Fibroblast of lung (primary cell): ENCODE data around the gene TLCD2. TPM values are rescaled to one million over a fixed set of nuclear protein-coding genes. Genes with fewer than 3 reads are reported as not detected.
"Not testable (repeated sequence)": the region's sequence is repeated elsewhere in the genome, so short reads cannot be mapped to it uniquely, and the experiment has no call there.

Source experiments
- DNase-seq, 2 donors: peaks; one replicate each; pipeline versions ENCODE4 v3.0.0 to v3.0.0-alpha.2; 2010; ENCODE audit warnings: low read depth in 2 of 2
- H2AFZ ChIP-seq: 2 replicates; pipeline ENCODE4 v1.5.1; 2012; ENCODE audit warnings: low read length, control low read depth, inconsistent platforms
- H3K27ac ChIP-seq: 2 replicates; pipeline ENCODE4 v1.5.1; 2011; ENCODE audit warnings: low read length, control low read depth; ENCODE audit not compliant: insufficient read depth
- H3K27me3 ChIP-seq: 2 replicates; pipeline ENCODE4 v1.5.1; 2011; ENCODE audit warnings: mild to moderate bottlenecking, low read length; ENCODE audit not compliant: control insufficient read depth, insufficient read depth
- H3K36me3 ChIP-seq: 2 replicates; pipeline ENCODE4 v1.5.1; 2011; ENCODE audit warnings: low read length; ENCODE audit not compliant: control insufficient read depth, insufficient read depth
- H3K4me1 ChIP-seq: 2 replicates; pipeline ENCODE4 v1.5.1; 2011; ENCODE audit warnings: low read length; ENCODE audit not compliant: control insufficient read depth, insufficient read depth; ENCODE audit errors: extremely low read depth
- H3K4me2 ChIP-seq: 2 replicates; pipeline ENCODE4 v1.5.1; 2011; ENCODE audit warnings: low read length, control low read depth; ENCODE audit not compliant: insufficient read depth; ENCODE audit errors: extremely low read depth
- H3K4me3 ChIP-seq, 4 experiments: fragments of 200-600 bp in 1 of 4; sonication (generic) in 1 of 4; replicated peaks in 1 of 4; 2 replicates each; pipeline ENCODE4 v1.5.1; 2011 to 2016; ENCODE audit warnings: low read length in 4 of 4, low read depth in 3 of 4, mild to moderate bottlenecking in 3 of 4, control low read depth in 2 of 4, inconsistent platforms in 1 of 4, mixed read lengths in 1 of 4; ENCODE audit not compliant: insufficient read depth in 1 of 4; ENCODE audit errors: control extremely low read depth in 1 of 4
- H3K79me2 ChIP-seq: 2 replicates; pipeline ENCODE4 v1.5.1; 2012; ENCODE audit warnings: mild to moderate bottlenecking, low read length, inconsistent platforms; ENCODE audit not compliant: control insufficient read depth, insufficient read depth
- H3K9ac ChIP-seq: 2 replicates; pipeline ENCODE4 v1.5.1; 2011; ENCODE audit warnings: mild to moderate bottlenecking, low read length, control low read depth; ENCODE audit not compliant: insufficient read depth
- H3K9me3 ChIP-seq: 2 replicates; pipeline ENCODE4 v1.5.1; 2012; ENCODE audit warnings: low read depth, low read length; ENCODE audit not compliant: control insufficient read depth, insufficient read depth
- H4K20me1 ChIP-seq: 2 replicates; pipeline ENCODE4 v1.5.1; 2011; ENCODE audit warnings: low read length; ENCODE audit not compliant: control insufficient read depth, insufficient read depth; ENCODE audit errors: extremely low read depth
- EZH2 ChIP-seq: IDR thresholded peaks from 2 replicates; pipeline ENCODE4 v1.5.1; 2012; ENCODE audit warnings: low read length, control low read depth, mild to moderate bottlenecking; ENCODE audit errors: missing control alignments
- polyA plus RNA-seq, 2 donors: library from polyadenylated mRNA; depleted of rRNA in 1 of 2; stranded (reverse) in 1 of 2; unstranded in 1 of 2; fragments of >200 nt; gene quantifications; 2 replicates each; pipeline ENCODE4 v1.2.1, GENCODE V29; 2011 to 2012; ENCODE audit warnings: missing spikeins in 1 of 2
- total RNA-seq: library from RNA; depleted of rRNA; stranded (reverse); fragments of >200 nt; gene quantifications from 2 replicates; pipeline ENCODE4 v1.2.1, GENCODE V29; 2014
- TF ChIP-seq, protein P1 (sequence below), 2 donors: IDR thresholded peaks in 1 of 2; conservative IDR thresholded peaks in 1 of 2; 1 replicate in 1 of 2; 2 replicates in 1 of 2; pipeline ENCODE4 v1.5.1; 2011 to 2012; ENCODE audit warnings: low read length in 2 of 2, control low read depth in 1 of 2, inconsistent platforms in 1 of 2, low read depth in 1 of 2, mild to moderate bottlenecking in 1 of 2

Gene TLCD2
- total and polyA plus RNA-seq, 2 donors (not counting 1 experiment from before 2014, with no cell fraction given), result 7.1 to 9.7 TPM

DNA sequence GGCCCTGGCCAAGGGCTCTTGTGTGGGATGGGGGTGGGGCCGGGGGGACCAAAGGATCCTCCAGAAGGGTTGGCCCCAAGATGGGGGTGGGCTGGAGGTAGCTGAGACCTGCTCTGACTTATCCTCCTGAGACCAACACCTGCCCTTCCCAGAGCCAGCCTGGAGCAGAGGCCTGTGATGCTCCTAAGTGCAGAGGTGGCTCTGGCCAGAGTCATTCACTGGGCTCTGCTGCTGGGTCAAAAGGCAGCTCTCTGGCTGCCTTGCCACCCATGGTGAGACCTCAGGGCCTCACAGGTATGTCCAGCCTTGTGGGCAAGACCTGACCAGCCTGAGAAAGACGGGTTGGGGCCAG, 32.9 kb upstream of the TLCD2 start:
- TF ChIP-seq EZH2, result no peak
- TF ChIP-seq, protein P1, sequence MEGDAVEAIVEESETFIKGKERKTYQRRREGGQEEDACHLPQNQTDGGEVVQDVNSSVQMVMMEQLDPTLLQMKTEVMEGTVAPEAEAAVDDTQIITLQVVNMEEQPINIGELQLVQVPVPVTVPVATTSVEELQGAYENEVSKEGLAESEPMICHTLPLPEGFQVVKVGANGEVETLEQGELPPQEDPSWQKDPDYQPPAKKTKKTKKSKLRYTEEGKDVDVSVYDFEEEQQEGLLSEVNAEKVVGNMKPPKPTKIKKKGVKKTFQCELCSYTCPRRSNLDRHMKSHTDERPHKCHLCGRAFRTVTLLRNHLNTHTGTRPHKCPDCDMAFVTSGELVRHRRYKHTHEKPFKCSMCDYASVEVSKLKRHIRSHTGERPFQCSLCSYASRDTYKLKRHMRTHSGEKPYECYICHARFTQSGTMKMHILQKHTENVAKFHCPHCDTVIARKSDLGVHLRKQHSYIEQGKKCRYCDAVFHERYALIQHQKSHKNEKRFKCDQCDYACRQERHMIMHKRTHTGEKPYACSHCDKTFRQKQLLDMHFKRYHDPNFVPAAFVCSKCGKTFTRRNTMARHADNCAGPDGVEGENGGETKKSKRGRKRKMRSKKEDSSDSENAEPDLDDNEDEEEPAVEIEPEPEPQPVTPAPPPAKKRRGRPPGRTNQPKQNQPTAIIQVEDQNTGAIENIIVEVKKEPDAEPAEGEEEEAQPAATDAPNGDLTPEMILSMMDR (conservative IDR thresholded peaks at IDR 0.05 in 1 of 2, IDR thresholded peaks at IDR 0.05 in 1 of 2; ENCODE audit: low read depth in 1 of 2, low read length in 2 of 2), result no peak
- H3K79me2 ChIP-seq, result no peaks in the 10 kb centered on the region
- no peak overlapping the region for H3K27ac ChIP-seq

DNA sequence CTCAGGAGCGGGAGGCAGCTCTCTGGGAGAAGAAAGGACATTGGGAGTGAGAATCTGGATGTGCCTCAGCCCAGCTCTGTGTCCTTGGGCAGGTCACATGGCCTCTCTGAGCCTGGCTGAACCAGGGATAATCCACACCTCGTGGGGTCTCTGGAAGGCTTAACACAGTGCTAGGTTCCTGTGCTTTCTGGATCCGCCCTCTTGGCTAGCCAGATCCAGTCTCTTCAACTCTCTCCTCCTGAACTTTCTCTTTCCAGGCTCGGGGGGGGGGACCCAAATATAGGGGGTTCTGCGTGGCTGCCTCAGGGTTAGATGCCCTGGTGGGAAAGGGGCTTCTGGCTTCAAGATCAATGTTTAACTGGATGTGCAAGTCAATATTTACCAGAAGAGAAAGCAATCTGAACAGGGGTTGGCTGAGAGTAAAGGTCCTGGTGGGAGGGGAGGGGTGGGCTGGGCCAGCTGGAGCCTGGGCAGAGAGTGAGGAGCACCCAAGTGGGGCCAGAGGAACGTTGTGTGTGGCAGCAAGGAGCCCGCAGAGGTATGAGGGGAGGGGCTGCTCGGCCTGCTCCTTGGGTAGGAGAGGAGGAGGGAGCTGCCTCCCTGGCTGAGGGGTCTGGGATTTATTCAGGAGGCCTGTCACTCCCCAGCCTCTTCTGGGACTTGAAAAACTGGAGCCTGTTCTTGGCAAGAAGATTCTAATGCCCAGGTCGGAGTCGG, 32.4 kb upstream of the TLCD2 start, which contains the start of gene SERPINF2:
Gene SERPINF2, plus strand, starts transcription at position 501 of the 717 bp plus-strand sequence. CDS start 2,125 bp downstream, outside the sequence.
- Histone ChIP-seq H3K9me3 (no peaks in the 10 kb centered on the region), H3K4me3 (no peak within 1 kb of the TSS), H3K27me3 (no peaks in the 10 kb centered on the region), H3K4me1 (no peaks in the 10 kb centered on the region), H3K4me2 (no peak within 1 kb of the TSS), H3K27ac (no peak within 1 kb of the TSS), H2AFZ (no peak within 1 kb of the TSS), H3K9ac (no peak within 1 kb of the TSS), H4K20me1 (no peaks in the 10 kb centered on the region), H3K79me2 (no peaks in the 10 kb centered on the region), H3K36me3 (no peaks in the 10 kb centered on the region)
- TF ChIP-seq EZH2, result no peak
- TF ChIP-seq, protein P1 (conservative IDR thresholded peaks at IDR 0.05 in 1 of 2, IDR thresholded peaks at IDR 0.05 in 1 of 2; ENCODE audit: low read depth in 1 of 2, low read length in 2 of 2), result no peak
- DNase-seq, result no peak

More for the DNA sequence above, 32.9 kb upstream of the TLCD2 start:
- no peak overlapping the region for H2AFZ ChIP-seq
- H4K20me1 ChIP-seq, result no peaks in the 10 kb centered on the region
- no peak for DNase-seq
- no peaks in the 10 kb centered on the region for H3K36me3 ChIP-seq
- no peaks in the 10 kb centered on the region for H3K9me3 ChIP-seq
- H3K4me1 ChIP-seq, result no peaks in the 10 kb centered on the region
- no peaks in the 10 kb centered on the region for H3K27me3 ChIP-seq
- H3K9ac ChIP-seq, result no peak overlapping the region
- no peak overlapping the region for H3K4me3 ChIP-seq
- no peak overlapping the region for H3K4me2 ChIP-seq

DNA sequence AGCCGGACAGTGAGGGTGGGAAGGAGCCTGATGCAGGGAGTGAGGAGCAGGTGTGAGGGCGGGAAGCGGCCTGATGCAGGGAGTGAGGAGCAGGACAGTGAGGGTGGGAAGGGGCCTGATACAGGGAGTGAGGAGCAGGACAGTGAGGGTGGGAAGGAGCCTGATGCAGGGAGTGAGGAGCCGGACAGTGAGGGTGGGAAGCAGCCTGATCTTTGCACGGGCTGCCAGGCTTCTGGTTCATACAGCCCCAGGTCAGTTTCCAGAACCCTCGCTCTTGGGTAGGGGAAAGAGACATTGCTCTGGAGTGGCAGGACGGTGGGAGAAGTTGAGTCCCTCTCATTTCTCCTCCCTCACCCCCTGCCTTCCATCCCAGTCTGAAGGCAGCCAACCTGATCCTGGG, 31.7 kb upstream of the TLCD2 start:
- not testable (repeated sequence) for H2AFZ ChIP-seq, H3K4me3 ChIP-seq, H3K4me1 ChIP-seq, H3K79me2 ChIP-seq, H4K20me1 ChIP-seq, H3K9ac ChIP-seq, H3K4me2 ChIP-seq, H3K9me3 ChIP-seq, H3K36me3 ChIP-seq, H3K27me3 ChIP-seq, DNase-seq, H3K27ac ChIP-seq
